HepG2 (cell line): ENCODE measurements around the gene EEPD1. TPM values are rescaled to one million over a fixed set of nuclear protein-coding genes. Genes with fewer than 3 reads are reported as not detected.

ENCODE experiments used
- ATAC-seq: fragments of 200-7000 bp; cut with Tn5 transposase; 3 replicates; pipeline ENCODE4 v1.9.1; 2020; ENCODE audit warnings: mild to moderate bottlenecking, moderate library complexity
- BruUV-seq: library from RNA; stranded (reverse); fragments of 400-500 nt; replicated peaks from 2 replicates; lab custom pipeline; 2021; lab: Mats Ljungman, UMichigan
- CTCF ChIA-PET: fragments of 300-600 bp; formaldehyde crosslinking; extraction: SDS; loops from one replicate; lab custom pipeline; 2021; ENCODE audit warnings: low total read pairs, inconsistent platforms, low intra/inter-chr PET ratio; lab: Yijun Ruan, JAX
- POLR2A ChIA-PET: fragments of 350-600 bp; sonication (Branson Sonifier 250); formaldehyde crosslinking; loops from one replicate; lab custom pipeline; 2020; ENCODE audit warnings: antibody characterized with exemption, inconsistent platforms; lab: Yijun Ruan, JAX
- DNase-seq: peaks from one replicate; pipeline ENCODE4 v3.0.0-alpha.2; 2015; ENCODE audit warnings: low spot score
- FAIRE-seq: peaks from 3 replicates; lab custom pipeline; 2011; peaks lifted over from hg19 to GRCh38; lab: Jason Lieb, UNC
- H2AFZ ChIP-seq: one replicate; pipeline ENCODE4 v1.6.1; 2011; ENCODE audit warnings: low read length, inconsistent platforms
- H3K27ac ChIP-seq: fragments of 300-600 bp; 3 replicates; pipeline ENCODE4 v1.8.0; 2011; ENCODE audit warnings: mixed run types, mild to moderate bottlenecking, mixed read lengths, low read length, inconsistent platforms; ENCODE audit not compliant: insufficient read depth; ENCODE audit errors: extremely low read length
- H3K27me3 ChIP-seq, 2 experiments: fragments of 200-600 bp in 1 of 2; 2 replicates in 1 of 2; 3 replicates in 1 of 2; pipeline versions ENCODE4 v1.6.0 to v1.8.0; 2011; ENCODE audit warnings: low read length in 2 of 2, mild to moderate bottlenecking in 2 of 2, moderate library complexity in 2 of 2, inconsistent platforms in 1 of 2; ENCODE audit not compliant: insufficient read depth in 2 of 2, control insufficient read depth in 1 of 2
- H3K36me3 ChIP-seq, 2 experiments: fragments of 200-600 bp in 1 of 2; replicated peaks in 1 of 2; 2 replicates in 1 of 2; 3 replicates in 1 of 2; pipeline versions ENCODE4 v1.5.1 to v1.8.0; 2011; ENCODE audit warnings: low read length in 2 of 2, inconsistent platforms in 1 of 2; ENCODE audit not compliant: insufficient read depth in 2 of 2, control insufficient read depth in 1 of 2
- H3K4me1 ChIP-seq: 2 replicates; pipeline ENCODE4 v1.5.1; 2012; ENCODE audit warnings: low read length, inconsistent platforms; ENCODE audit not compliant: insufficient read depth
- H3K4me2 ChIP-seq: 2 replicates; pipeline ENCODE4 v1.6.0; 2011; ENCODE audit warnings: low read depth, low read length, inconsistent platforms
- H3K4me3 ChIP-seq, 3 experiments: fragments of 200-600 bp in 1 of 3; sonication (generic), shearing (Covaris generic) in 1 of 3; replicated peaks in 1 of 3; 2 replicates each; pipeline ENCODE4 v1.5.1; 2011 to 2016; ENCODE audit warnings: low read length in 3 of 3, inconsistent platforms in 2 of 3, low read depth in 2 of 3, mild to moderate bottlenecking in 2 of 3, control low read depth in 1 of 3, mixed read lengths in 1 of 3; ENCODE audit not compliant: insufficient read depth in 1 of 3
- H3K79me2 ChIP-seq: one replicate; pipeline ENCODE4 v1.6.1; 2011; ENCODE audit warnings: low read length, inconsistent platforms; ENCODE audit not compliant: insufficient read depth
- H3K9ac ChIP-seq: 2 replicates; pipeline ENCODE4 v1.6.0; 2011; ENCODE audit warnings: mild to moderate bottlenecking, low read depth, low read length, inconsistent platforms; ENCODE audit not compliant: insufficient read depth
- H3K9me3 ChIP-seq: 2 replicates; pipeline ENCODE4 v1.5.1; 2012; ENCODE audit warnings: mild to moderate bottlenecking, low read length
- H4K20me1 ChIP-seq: 2 replicates; pipeline ENCODE4 v1.6.0; 2011; ENCODE audit warnings: inconsistent platforms, mild to moderate bottlenecking, low read length, moderate library complexity; ENCODE audit not compliant: insufficient read depth
- AGO1 ChIP-seq: fragments of 200-400 bp; formaldehyde crosslinking; IDR thresholded peaks from 2 replicates; pipeline ENCODE4 v1.6.1; 2017; ENCODE audit warnings: mild to moderate bottlenecking, low read depth, low read length, moderate library complexity; ENCODE audit not compliant: poor library complexity, severe bottlenecking
- BRD4 ChIP-seq: sonication (generic); formaldehyde crosslinking; IDR thresholded peaks from 2 replicates; pipeline ENCODE4 v1.4.0; 2020; ENCODE audit warnings: missing genetic modification reagents
- HMG20A ChIP-seq: IDR thresholded peaks from 2 replicates; pipeline ENCODE4 v1.6.1; 2016; ENCODE audit warnings: borderline replicate concordance
- JUN ChIP-seq: sonication (generic); formaldehyde crosslinking; IDR thresholded peaks from 2 replicates; pipeline ENCODE4 v1.4.0; 2020; ENCODE audit warnings: mild to moderate bottlenecking, missing genetic modification reagents
- KLF6 ChIP-seq: IDR thresholded peaks from 2 replicates; pipeline ENCODE4 v1.8.0; 2016; ENCODE audit warnings: missing biosample characterization, missing genetic modification reagents
- RXRB ChIP-seq: IDR thresholded peaks from 2 replicates; pipeline ENCODE4 v1.6.1; 2016; ENCODE audit warnings: borderline replicate concordance, missing genetic modification reagents, missing compliant biosample characterization
- SRSF9 ChIP-seq: fragments of 200-400 bp; formaldehyde crosslinking; IDR thresholded peaks from 2 replicates; pipeline ENCODE4 v1.6.1; 2018; ENCODE audit warnings: borderline replicate concordance, mild to moderate bottlenecking, low read depth, low read length; ENCODE audit not compliant: insufficient read depth, poor library complexity, severe bottlenecking
- TGIF2 ChIP-seq: IDR thresholded peaks from 2 replicates; pipeline ENCODE4 v1.6.1; 2016; ENCODE audit warnings: control low read depth, missing compliant biosample characterization
- ZNF121 ChIP-seq: sonication (generic); formaldehyde crosslinking; IDR thresholded peaks from 2 replicates; pipeline ENCODE4 v1.5.0; 2020; ENCODE audit warnings: mild to moderate bottlenecking, missing genetic modification reagents
- ZNF557 ChIP-seq: sonication (generic); formaldehyde crosslinking; IDR thresholded peaks from 2 replicates; pipeline ENCODE4 v1.4.0; 2020; ENCODE audit warnings: missing genetic modification reagents
- ZSCAN29 ChIP-seq: sonication (generic); formaldehyde crosslinking; conservative IDR thresholded peaks from 2 replicates; pipeline ENCODE4 v1.4.0; 2020; ENCODE audit warnings: mild to moderate bottlenecking, missing genetic modification reagents
- WGBS: methylation state at CpG from one replicate; pipeline ENCODE4 v1.1.6; 2017; ENCODE audit warnings: low lambda C conversion rate; 5-methylcytosine and 5-hydroxymethylcytosine counted together
- in situ Hi-C: cut with HindIII; loops from 2 replicates; pipeline ENCODE4 v1.10.0; 2017; ENCODE audit warnings: low pct_unique_long_range_greater_than_20kb; ENCODE audit not compliant: extremely low pct_ligation_motif_present
- intact Hi-C: fragments of 100-400 bp; cut with micrococcal nuclease; formaldehyde crosslinking; loops from one replicate; pipeline ENCODE4 v1.10.0; 2022; ENCODE audit not compliant: unreplicated experiment
- polyA plus RNA-seq, 8 experiments: library from polyadenylated mRNA; depleted of rRNA in 3 of 8; stranded (reverse) in 7 of 8; unstranded in 1 of 8; fragments of >200 nt; fragmentation: Illumina TruSeq in 4 of 8; extraction: Trizol in 4 of 8; gene quantifications; 2 replicates each; pipeline versions ENCODE4 v1.2.1 to v1.2.3, GENCODE V29; 2011 to 2016; ENCODE audit warnings: low read depth in 4 of 8, missing spikeins in 1 of 8, mixed read lengths in 1 of 8; ENCODE audit not compliant: insufficient read depth in 1 of 8
- total RNA-seq, 5 experiments: library from RNA; depleted of rRNA; stranded (reverse); fragments of >200 nt; fragmentation: Illumina TruSeq; extraction: Trizol; gene quantifications; 2 replicates each; pipeline ENCODE4 v1.2.3, GENCODE V29; 2016; ENCODE audit warnings: low read depth in 1 of 5
- TF ChIP-seq, protein P1 (sequence below): sonication (generic); formaldehyde crosslinking; conservative IDR thresholded peaks from 2 replicates; pipeline ENCODE4 v1.4.0; 2020; ENCODE audit warnings: missing genetic modification reagents
- TF ChIP-seq, protein P2 (sequence below): sonication (generic); formaldehyde crosslinking; IDR thresholded peaks from 2 replicates; pipeline ENCODE4 v1.8.0; 2022; ENCODE audit warnings: missing genetic modification reagents, mild to moderate bottlenecking, moderate library complexity, borderline replicate concordance
- TF ChIP-seq, protein P3 (sequence below), 2 experiments: IDR thresholded peaks; 2 replicates each; pipeline ENCODE4 v1.6.1; 2011 to 2012; ENCODE audit warnings: low read length in 2 of 2, borderline replicate concordance in 1 of 2, low read depth in 1 of 2, mild to moderate bottlenecking in 1 of 2, moderate library complexity in 1 of 2

The EEPD1 gene
- total and polyA plus RNA-seq, 2 of the 13 experiments (the other 11 are each of a cell fraction or from before 2014, with no cell fraction given), result 10.1 to 16.4 TPM

DNA sequence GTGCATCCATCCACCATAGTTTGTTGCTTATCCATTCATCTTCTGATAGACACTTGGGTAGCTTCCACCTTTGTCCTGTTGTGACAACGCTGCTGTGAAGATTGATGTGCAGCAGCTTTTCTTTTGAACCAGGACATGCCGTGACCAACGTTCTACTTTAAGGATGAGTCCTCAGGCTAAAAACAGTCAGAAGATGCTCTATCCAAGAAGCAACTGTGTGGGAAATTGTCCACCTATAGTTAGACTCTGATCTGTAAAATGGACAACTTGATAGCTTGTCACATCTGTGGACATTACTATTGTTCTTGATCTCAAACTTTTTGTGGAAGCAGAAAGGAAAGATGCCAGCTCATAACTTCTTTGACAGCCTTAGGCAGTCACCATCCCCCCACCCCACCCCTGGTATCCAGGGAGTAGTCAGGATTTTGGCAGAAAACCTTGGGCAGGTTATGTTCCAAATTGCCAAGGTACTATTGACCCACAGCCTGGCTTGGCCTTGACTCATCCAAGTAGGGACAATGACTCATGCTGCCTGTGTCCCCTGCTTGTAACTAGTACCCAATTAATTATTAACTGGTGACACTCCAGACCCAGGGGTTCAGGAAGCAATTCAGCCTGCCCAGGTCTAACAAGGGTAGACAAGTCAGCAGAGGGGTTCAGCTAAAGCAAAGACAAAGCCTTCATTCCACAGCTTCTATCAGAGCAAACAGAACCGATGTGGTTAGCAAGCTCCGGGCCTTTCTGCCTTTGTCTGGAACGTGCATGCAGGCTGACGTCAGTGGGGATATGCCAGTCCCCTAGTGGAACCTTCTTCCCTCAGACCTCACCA, 137.0 kb downstream of the EEPD1 start:
- FAIRE-seq (peak; percentile 100), ATAC-seq (peak; percentile 92), DNase-seq (peak; percentile 99)
- intact Hi-C loops (loop anchor here (1.0 to 2.0 kb wide), 4 partner anchors 32 to 161 kb away; no protein-coding TSS in a partner anchor), in situ Hi-C loops (loop anchor here (10.0 kb wide), 1 partner anchor 135 kb away; the partner anchor contains the start of gene EEPD1)
- Histone ChIP-seq H2AFZ (no peak overlapping the region), H3K27ac (peak overlapping the region; percentile 91), H3K4me2 (peak overlapping the region; percentile 82), H3K4me3 (no peak overlapping the region), H4K20me1 (no peaks in the 10 kb centered on the region), H3K4me1 (peaks cover 75% of the 10 kb centered on the region), H3K27me3 (no peaks in the 10 kb centered on the region), H3K79me2 (no peaks in the 10 kb centered on the region), H3K36me3 (peaks cover 3 to 8% of the 10 kb centered on the region in 2 experiments; a peak in 4 of 5 replicates), H3K9me3 (no peaks in the 10 kb centered on the region), H3K9ac (peak overlapping the region; percentile 71)
- ChIA-PET POLR2A (interaction anchor here (0.5 to 2.7 kb wide), 11 partner anchors 9 to 305 kb away, joined by 3 to 15 read pairs (median 4); no protein-coding TSS in a partner anchor), CTCF (interaction anchor here (2.6 to 3.0 kb wide), 3 partner anchors 161 to 304 kb away, joined by 11 to 55 read pairs (median 28); no protein-coding TSS in a partner anchor)
- BruUV-seq, result no TSS peak
- 35% methylated on average over 7 of the region's 7 CpGs for WGBS
- TF ChIP-seq ZSCAN29, result peak; percentile 58; the same call in 1 of the 2 replicates
- peak; percentile 83 for TF ChIP-seq HMG20A (CRISPR knock-in tag)
- TF ChIP-seq KLF6 (CRISPR knock-in tag), result peak; percentile 49; the same call in 1 of the 2 replicates
- TF ChIP-seq ZNF557 (CRISPR knock-in tag), result 0 out of 2 replicates have a peak, but pooled peaks have one; percentile 64
- no peak for TF ChIP-seq BRD4 (CRISPR knock-in tag)
- TF ChIP-seq, protein P1, sequence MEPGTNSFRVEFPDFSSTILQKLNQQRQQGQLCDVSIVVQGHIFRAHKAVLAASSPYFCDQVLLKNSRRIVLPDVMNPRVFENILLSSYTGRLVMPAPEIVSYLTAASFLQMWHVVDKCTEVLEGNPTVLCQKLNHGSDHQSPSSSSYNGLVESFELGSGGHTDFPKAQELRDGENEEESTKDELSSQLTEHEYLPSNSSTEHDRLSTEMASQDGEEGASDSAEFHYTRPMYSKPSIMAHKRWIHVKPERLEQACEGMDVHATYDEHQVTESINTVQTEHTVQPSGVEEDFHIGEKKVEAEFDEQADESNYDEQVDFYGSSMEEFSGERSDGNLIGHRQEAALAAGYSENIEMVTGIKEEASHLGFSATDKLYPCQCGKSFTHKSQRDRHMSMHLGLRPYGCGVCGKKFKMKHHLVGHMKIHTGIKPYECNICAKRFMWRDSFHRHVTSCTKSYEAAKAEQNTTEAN, result 0 out of 2 replicates have a peak, but pooled peaks have one; percentile 72
- peak; percentile 62; the same call in 1 of the 2 replicates for TF ChIP-seq ZNF121
- TF ChIP-seq, protein P2, sequence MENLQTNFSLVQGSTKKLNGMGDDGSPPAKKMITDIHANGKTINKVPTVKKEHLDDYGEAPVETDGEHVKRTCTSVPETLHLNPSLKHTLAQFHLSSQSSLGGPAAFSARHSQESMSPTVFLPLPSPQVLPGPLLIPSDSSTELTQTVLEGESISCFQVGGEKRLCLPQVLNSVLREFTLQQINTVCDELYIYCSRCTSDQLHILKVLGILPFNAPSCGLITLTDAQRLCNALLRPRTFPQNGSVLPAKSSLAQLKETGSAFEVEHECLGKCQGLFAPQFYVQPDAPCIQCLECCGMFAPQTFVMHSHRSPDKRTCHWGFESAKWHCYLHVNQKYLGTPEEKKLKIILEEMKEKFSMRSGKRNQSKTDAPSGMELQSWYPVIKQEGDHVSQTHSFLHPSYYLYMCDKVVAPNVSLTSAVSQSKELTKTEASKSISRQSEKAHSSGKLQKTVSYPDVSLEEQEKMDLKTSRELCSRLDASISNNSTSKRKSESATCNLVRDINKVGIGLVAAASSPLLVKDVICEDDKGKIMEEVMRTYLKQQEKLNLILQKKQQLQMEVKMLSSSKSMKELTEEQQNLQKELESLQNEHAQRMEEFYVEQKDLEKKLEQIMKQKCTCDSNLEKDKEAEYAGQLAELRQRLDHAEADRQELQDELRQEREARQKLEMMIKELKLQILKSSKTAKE, result peak; percentile 99
- TF ChIP-seq TGIF2 (CRISPR knock-in tag), result peak; percentile 91
- TF ChIP-seq SRSF9, result no peak
- peak; percentile 96 for TF ChIP-seq RXRB (CRISPR knock-in tag)
- peak; percentile 96 for TF ChIP-seq JUN (CRISPR knock-in tag)
- TF ChIP-seq AGO1, result no peak
- TF ChIP-seq, protein P3, sequence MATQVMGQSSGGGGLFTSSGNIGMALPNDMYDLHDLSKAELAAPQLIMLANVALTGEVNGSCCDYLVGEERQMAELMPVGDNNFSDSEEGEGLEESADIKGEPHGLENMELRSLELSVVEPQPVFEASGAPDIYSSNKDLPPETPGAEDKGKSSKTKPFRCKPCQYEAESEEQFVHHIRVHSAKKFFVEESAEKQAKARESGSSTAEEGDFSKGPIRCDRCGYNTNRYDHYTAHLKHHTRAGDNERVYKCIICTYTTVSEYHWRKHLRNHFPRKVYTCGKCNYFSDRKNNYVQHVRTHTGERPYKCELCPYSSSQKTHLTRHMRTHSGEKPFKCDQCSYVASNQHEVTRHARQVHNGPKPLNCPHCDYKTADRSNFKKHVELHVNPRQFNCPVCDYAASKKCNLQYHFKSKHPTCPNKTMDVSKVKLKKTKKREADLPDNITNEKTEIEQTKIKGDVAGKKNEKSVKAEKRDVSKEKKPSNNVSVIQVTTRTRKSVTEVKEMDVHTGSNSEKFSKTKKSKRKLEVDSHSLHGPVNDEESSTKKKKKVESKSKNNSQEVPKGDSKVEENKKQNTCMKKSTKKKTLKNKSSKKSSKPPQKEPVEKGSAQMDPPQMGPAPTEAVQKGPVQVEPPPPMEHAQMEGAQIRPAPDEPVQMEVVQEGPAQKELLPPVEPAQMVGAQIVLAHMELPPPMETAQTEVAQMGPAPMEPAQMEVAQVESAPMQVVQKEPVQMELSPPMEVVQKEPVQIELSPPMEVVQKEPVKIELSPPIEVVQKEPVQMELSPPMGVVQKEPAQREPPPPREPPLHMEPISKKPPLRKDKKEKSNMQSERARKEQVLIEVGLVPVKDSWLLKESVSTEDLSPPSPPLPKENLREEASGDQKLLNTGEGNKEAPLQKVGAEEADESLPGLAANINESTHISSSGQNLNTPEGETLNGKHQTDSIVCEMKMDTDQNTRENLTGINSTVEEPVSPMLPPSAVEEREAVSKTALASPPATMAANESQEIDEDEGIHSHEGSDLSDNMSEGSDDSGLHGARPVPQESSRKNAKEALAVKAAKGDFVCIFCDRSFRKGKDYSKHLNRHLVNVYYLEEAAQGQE (IDR thresholded peaks at IDR 0.05; ENCODE audit: borderline replicate concordance in 1 of 2, low read depth in 1 of 2, low read length in 2 of 2), result peak in 1 of 2 experiments; percentile 59; a peak in 1 of 4 replicates
